NK-92 (cell line): Measurements from ENCODE around the gene CYP2D6.
"Not testable (repeated sequence)": the region's sequence is repeated elsewhere in the genome, so short reads cannot be mapped to it uniquely, and the experiment has no call there.

Experiments used
- DNase-seq: peaks from one replicate; lab custom pipeline; 2025; ENCODE audit not compliant: unreplicated experiment; lab: John Stamatoyannopoulos, UW

CYP2D6 gene

DNA sequence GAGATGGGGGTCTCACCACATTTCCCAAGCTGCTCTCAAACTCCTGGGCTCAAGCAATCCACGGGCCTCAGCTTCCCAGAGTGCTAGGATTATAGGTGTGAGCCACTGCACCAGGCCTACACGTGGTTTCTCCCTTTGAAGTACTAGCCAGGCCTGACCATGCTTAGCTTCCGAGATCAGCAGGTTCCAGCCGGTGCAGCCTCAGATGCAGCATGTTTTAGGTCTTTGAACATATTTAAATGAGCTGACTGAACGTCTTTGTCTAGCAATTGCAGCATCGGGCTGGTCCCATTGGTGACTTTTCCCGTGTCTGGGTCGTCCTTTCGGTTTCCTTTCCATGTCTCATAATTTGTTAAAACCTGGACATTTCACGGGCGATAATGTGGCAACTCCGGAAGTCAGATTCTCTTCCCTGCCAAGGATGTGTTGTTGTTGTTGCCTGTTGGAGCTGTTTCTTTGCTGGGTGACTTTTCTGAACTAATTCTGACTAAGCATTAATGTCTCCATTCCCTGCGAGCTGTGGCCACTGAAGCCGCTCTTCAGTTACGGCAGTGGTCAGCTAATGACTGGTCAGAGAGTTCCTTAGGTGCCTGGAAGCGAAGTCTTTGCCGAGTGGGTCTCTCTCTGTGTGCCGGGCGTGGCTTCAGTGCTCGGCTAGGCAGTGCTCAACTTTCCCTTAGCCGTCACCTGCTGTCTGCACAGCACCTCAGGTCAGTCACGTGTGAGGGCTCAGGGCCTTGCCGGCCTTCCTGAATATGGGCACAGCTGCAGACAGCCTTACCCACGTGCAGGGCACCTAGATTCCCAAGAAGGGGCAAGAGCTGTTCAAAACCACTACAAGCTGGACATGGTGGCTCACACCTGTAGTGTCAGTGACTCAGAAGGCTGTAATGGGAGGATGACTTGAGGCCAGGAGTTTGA is 3.8 kb upstream of the CYP2D6 start:
- DNase-seq = no peak

DNA sequence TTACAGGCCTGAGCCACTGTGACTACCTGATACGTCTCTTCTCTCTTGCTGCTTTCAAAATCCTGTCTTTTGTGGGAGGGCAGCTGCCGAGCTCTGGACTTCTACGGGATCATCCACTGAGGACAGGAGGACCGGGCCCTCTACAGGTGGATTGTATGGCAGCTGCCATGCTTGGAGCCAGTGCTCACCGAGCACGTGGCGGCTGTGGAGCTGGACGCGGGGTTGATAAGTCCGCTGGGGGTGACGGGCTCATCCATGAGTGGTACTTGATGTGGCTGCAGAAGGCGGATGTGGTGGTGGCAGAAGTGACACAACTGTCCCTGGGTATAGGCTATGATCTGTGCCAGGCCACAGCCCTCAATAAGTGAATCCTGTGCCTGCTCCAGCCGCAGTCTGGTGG is 1.8 kb upstream of the CYP2D6 start:
- no peak for DNase-seq

DNA sequence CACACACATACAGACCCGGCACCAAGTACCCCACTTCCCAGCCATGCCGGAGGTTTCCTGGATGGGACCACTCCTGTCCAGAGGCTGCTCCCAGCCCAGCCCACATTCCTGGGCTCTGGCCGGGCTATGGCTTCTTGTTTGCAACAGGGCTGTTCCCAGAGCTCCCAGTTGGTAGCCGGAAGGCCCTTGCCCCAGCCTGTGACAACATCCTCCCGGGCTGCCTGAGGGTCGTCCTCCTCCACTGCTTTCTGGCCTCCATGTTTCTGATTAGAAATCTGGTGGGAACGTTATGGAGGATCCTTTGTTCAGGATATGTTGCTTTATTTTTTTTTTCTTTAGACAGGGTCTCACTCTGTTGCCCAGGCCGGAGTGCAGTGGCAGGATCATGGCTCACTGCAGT is 952 bp upstream of the CYP2D6 start:
- DNase-seq = no peak

DNA sequence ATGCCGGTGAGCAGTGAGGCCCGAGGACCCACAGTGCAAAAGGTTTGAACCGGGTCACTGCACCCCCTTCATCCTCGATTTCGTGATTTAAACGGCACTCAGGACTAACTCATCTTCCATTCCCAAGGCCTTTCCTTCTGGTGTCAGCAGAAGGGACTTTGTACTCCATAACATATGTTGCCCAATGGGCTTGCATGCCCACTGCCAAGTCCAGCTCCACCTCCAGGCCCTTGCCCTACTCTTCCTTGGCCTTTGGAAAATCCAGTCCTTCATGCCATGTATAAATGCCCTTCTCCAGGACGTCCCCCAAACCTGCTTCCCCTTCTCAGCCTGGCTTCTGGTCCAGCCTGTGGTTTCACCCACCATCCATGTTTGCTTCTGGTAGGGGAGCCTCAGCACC is 428 bp downstream of the CYP2D6 start:
- DNase-seq = not testable (repeated sequence)

DNA sequence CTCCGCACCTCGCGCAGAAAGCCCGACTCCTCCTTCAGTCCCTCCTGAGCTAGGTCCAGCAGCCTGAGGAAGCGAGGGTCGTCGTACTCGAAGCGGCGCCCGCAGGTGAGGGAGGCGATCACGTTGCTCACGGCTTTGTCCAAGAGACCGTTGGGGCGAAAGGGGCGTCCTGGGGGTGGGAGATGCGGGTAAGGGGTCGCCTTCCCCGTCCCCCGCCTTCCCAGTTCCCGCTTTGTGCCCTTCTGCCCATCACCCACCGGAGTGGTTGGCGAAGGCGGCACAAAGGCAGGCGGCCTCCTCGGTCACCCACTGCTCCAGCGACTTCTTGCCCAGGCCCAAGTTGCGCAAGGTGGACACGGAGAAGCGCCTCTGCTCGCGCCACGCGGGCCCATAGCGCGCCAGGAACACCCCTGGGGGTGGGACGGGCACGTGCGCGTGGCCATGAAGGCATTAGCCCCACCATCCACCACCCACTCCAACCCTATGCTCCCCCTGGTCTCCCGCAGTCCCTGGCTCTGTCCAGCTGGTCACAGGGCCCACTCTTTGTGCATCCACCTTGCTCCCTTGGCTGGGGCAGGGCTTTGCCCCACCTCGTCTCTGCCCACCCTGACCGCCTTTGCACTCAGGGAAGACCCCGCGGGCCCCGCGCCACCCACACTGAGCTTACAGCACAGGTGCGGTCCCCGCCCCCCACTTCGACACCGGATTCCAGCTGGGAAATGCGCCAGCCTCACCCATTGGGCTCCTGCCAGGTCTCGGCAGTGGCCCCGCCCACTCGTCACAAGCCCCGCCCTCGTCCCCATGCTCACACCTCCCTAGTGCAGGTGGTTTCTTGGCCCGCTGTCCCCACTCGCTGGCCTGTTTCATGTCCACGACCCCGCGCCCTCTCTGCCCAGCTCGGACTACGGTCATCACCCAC is 1.6 kb downstream of the CYP2D6 start:
- not testable (repeated sequence) for DNase-seq

DNA sequence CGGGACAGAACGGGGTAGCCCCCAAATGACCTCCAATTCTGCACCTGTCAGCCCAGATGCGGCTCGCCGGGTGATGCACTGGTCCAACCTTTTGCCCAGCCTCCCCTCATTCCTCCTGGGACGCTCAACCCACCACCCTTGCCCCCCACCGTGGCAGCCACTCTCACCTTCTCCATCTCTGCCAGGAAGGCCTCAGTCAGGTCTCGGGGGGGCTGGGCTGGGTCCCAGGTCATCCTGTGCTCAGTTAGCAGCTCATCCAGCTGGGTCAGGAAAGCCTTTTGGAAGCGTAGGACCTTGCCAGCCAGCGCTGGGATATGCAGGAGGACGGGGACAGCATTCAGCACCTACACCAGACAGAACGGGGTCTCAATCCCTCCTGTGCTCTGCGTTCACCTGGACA is 2.6 kb downstream of the CYP2D6 start:
- not testable (repeated sequence) for DNase-seq

DNA sequence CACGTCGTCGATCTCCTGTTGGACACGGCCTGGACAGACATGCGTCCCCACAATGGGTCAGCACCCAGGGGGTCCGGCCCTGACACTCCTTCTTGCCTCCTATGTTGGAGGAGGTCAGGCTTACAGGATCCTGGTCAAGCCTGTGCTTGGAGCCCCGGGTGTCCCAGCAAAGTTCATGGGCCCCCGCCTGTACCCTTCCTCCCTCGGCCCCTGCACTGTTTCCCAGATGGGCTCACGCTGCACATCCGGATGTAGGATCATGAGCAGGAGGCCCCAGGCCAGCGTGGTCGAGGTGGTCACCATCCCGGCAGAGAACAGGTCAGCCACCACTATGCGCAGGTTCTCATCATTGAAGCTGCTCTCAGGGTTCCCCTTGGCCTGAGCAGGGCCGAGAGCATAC is 3.0 kb downstream of the CYP2D6 start:
- no peak for DNase-seq

DNA sequence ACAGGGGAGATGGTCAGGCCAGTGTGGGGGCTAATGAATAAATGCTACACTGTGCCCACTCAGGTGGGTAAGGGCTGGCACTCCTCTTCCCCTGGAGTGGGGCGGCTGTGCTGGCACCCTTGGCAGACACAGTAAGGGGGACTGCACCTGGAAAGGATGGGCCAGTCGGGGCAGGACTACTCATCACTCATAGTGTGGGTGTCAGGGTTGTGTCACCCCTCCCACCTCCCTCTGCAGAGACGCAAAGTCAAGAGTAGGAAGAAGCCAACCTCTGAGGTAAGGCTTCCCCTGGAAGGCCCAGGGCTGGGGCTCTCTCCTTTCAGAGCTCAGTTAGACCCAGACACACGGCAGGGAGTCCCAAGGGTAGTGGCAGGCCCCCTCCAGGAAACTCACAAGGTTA is 7.1 kb downstream of the CYP2D6 start:
- not testable (repeated sequence) for DNase-seq

DNA sequence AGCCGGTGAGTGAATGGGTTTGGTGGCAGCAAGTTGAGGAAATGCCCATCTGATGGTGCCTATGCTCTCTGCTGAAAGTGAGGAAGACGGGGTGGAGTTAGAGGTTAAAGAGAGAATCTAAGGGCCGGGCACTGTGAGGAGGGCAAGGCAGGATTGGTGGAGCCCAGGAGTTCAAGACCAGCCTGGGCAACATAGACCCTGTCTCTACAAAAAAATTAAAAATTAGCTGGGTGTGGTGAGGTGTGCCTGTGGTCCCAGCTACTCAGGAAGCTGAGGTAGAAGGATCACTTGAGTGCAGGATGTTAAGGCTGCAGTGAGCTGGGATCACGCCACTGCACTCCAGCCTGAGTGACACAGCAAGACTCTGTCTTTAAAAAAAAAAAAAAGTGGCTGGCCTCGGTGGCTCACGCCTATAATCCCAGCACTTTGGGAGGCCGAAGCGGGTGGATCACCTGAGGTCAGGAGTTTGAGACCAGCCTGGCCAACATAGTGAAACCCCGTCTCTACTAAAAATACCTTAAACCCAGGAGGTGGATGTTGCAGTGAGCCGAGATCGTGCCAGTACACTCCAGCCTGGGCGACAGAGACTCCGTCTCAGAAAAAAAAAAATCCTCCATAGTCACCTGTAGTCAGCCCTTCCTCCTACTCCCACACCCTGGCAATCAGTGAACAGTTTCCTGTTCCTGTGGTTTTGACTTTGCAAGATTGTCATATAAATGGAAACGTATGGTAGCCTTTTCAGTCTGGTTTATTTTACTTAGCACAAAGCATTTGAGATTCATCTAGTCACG is 10.2 kb downstream of the CYP2D6 start:
- DNase-seq = not testable (repeated sequence)

DNA sequence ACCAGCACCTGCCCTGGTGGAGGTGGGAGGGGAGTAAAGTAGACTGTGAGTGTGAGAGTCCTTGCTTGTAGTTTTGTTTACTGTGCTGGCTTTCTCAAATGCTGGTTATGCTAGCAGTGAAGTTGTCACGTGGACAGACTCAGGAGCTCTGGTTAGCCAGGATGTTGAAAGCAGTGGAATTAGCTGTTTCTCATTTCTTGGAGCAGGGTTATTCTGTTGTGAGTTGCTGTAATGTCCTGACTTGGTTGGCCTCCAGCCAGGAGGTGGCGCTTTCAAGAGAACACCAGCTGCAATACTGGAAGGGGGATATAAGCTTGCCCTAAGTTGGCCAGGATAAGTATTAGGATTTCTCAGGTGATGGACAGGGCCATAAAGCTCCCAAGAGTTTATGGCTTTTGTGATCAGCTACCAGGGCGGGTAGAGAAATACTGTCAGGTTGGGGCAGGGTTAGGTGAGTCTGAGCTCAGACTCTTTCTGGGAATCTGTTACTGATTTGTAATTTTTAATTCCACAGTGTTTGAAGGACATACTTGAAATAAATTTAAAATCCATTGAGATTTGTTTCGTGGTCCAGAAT is 13.7 kb downstream of the CYP2D6 start:
- DNase-seq = no peak

DNA sequence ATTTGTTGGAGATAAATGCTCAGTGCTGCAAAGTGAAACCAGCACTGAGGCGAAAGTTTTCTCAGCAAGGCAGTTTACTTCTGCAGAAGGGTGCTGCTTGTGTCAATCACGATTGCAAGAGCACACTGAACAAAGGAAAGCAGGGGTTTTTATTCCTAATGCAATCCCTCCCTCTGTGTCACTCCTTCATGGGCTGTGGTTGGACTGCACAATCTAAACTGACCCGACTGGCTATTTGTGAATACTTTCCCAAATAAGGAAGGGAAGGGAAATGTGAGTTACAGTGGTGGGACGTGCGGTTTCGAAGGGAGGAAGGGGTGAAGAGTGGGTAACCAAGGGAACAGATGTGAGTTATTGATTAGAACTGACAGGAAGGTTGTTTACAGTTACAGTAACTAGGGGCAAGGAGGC is 15.2 kb downstream of the CYP2D6 start:
- DNase-seq = not testable (repeated sequence)

DNA sequence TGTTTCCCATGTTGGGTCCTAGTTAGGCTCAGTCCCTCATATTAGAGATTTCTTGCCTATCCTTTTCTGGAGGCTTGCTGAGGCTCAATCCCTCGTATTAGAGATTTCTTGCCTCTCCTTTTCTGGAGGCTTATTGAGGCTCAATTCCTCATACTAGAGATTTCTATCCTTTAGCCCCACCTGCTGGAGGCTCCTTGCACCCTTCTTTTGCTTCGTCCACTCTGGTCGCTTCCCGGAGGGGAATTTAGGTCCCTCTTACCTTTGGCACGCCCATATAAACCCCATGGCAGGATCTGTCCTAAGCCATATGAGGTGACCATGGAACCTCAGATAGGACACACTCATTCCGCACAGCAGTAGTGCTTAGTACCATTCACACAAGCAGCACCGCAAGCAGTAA is 15.9 kb downstream of the CYP2D6 start:
- DNase-seq = no peak

DNA sequence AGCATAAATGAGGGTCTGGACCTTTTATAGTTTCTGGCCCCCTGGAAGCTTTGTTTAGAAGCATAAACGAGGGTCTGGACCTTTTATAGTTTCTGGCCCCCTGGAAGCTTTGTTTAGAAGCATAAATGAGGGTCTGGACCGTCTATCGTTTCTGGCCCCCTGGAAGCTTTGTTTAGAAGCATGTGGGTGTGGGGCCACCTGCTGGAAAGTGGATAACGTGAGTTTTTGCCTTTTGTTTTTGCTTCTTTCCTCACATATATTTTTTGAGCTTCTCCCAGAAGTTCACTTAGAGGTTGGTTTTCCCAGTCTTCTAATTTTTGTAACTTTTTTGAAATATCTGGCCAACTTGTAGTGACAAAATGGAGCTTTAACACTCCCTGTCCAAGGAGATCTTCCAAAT is 17.8 kb downstream of the CYP2D6 start:
- DNase-seq = not testable (repeated sequence)

DNA sequence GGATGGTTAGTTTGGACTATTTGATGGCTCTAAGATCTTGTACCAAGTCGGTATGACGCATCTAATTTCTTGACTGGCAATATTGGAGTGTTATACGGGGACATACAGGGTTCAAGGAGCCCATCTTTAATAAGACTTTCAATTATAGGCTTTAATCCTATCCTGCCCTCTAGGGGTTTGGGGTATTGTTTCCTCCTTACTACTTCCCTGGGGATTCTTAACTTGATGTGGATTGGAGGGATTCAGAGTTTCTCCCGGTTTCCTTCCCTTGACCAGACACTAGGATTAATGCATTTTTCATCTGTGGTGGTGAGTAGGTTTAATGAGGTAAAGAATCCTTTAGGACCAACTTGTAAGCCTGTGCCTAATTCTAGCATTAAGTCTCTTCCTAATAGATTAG is 18.8 kb downstream of the CYP2D6 start:
- no peak for DNase-seq

DNA sequence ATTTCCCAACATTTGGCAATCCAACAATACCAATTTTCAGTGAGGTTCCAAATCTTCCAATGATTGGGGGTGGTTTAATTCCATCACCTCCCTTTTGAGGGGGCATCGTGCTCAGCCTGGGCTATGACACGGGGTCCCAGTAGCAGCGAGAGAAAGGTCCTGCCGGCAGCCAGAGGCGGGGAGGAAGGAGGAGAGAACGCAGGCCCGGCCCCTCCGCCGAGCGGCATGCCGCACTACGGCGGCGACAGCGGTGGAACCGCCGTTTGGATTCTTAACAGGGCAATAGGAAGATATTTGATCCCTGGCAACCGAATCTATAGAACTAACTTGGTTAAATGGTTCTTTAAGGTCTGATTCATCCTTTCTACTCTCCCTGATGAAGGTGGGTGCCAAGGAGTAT is 21.8 kb downstream of the CYP2D6 start:
- DNase-seq = no peak

DNA sequence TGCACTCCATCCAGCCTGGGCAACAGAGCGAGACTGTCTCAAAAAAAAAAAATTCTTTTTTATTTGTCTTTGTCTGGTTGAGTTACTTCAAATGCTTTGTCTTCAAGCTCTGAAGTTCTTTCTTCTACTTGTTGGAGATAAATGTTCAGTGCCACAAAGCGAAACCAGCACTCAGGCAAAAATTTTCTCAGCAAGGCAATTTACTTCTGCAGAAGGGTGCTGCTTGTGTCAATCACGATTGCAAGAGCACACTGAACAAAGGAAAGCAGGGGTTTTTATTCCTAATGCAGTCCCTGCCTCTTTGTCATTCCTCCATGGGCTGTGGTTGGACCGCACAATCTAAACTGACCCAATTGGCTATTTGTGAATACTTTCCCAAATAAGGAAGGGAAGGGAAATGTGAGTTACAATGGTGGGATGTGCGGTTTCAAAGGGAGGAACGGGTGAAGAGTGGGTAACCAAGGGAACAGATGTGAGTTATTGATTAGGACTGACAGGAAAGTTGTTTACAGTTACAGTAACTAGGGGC is 26.2 kb downstream of the CYP2D6 start:
- DNase-seq = not testable (repeated sequence)

DNA sequence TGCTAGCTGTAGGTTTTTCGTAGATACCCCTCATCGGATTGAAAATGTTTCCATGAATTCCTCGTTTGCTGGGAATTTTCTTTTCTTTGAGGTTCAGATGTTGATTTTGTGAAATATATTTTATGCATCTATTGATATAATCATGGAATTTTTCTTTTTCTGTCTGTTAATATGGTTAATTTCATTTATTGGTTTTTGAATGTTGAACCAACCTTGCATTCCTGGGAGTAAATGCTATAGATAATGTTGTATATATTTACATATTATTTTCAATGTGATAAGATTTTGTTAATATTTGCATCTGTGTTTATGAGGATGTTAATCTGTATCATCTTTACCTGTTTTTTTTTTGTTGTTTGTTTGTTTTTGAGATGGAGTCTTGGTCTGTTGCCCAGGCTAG is 29.4 kb downstream of the CYP2D6 start:
- no peak for DNase-seq

DNA sequence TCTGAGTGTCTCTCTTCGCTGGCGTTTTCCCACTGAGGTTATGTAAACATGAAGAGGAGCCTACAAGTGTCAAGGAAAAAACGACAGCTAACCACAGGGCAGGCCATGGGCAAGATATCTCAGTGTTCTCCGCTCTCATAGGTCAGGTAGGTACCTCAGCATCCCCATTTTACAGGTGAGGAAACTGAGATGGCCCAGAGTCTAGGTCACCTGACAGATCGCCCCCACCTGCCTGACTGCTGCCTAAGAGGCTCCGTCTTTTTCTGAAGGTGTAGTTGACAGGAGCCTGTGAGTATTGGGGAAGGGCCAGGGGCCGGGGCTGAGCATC is 39.2 kb downstream of the CYP2D6 start:
- no peak for DNase-seq

DNA sequence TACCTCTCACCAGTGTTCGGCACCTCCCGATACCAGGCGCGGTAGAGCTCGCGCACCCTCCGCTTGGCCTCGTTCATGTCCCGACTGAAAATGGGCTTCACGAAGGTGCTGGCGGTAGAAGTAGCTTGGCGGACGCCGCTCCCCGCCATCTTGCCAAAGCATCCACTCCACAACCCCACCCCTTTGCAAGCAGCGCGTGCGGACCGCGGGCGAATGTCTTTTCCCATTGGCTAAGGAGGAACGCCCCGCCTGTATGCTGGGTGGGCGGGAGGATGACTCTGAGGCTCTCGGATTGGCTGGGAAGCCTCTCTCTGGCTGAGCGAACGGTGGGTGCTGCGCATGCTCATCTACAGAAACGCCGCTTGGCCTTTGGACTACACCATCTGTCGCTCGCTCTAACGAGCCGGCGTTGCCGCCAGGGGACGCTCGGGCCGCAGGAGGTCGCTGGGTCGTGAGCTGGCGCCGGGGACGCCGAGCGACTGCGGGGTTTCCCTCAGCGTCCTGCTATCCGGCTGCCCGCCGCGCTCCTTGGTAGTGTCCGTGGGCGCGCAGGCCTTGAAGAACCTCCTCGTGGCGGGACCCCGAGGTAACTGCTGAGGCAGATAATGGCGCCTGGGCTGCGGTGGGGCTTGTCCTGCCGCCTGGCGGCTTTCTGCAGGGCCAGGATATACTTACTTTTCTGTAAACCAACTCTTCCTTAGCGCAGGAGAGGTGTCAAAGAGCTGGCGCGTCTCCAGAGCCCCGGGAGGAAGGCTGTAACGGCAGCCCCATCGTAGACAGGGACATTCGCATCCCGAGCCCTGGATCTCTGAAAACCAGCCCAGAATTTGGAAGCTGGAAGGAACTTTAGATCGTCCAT is 39.8 kb downstream of the CYP2D6 start, which contains the start of gene NDUFA6:
NDUFA6 (minus strand) TSS at position 177 of the 859 bp plus-strand sequence; CDS start at position 149, 28 bp downstream.
- DNase-seq = peak; percentile 94
